B cell (primary cell): ENCODE data around the gene NTN4.

Experiments used
- EZH2 ChIP-seq: IDR thresholded peaks from 2 replicates; pipeline ENCODE4 v1.6.1; 2012; ENCODE audit warnings: borderline replicate concordance, low read depth, mild to moderate bottlenecking, moderate library complexity, low read length; ENCODE audit not compliant: insufficient read depth, poor library complexity, severe bottlenecking
- TF ChIP-seq, protein P1 (sequence below): fragments of 200-600 bp; IDR thresholded peaks from one replicate; pipeline ENCODE4 v1.8.0; 2022; ENCODE audit warnings: antibody characterized with exemption, mild to moderate bottlenecking

GRCh38 chr12:95715177-95715576, 75.4 kb downstream of the NTN4 start:
- no peak for TF ChIP-seq EZH2
- TF ChIP-seq, protein P1, sequence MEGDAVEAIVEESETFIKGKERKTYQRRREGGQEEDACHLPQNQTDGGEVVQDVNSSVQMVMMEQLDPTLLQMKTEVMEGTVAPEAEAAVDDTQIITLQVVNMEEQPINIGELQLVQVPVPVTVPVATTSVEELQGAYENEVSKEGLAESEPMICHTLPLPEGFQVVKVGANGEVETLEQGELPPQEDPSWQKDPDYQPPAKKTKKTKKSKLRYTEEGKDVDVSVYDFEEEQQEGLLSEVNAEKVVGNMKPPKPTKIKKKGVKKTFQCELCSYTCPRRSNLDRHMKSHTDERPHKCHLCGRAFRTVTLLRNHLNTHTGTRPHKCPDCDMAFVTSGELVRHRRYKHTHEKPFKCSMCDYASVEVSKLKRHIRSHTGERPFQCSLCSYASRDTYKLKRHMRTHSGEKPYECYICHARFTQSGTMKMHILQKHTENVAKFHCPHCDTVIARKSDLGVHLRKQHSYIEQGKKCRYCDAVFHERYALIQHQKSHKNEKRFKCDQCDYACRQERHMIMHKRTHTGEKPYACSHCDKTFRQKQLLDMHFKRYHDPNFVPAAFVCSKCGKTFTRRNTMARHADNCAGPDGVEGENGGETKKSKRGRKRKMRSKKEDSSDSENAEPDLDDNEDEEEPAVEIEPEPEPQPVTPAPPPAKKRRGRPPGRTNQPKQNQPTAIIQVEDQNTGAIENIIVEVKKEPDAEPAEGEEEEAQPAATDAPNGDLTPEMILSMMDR = no peak
